HEK293 (cell line): ENCODE results near the gene NKX1-1.

Experiments used
- CTCF ChIA-PET: fragments of 350-600 bp; formaldehyde crosslinking; extraction: SDS; loops from one replicate; lab custom pipeline; 2021; ENCODE audit warnings: antibody characterized with exemption; lab: Yijun Ruan, JAX
- POLR2A ChIA-PET: fragments of 300-600 bp; formaldehyde crosslinking; extraction: SDS; loops from one replicate; lab custom pipeline; 2020; ENCODE audit warnings: antibody characterized with exemption, inconsistent platforms; lab: Yijun Ruan, JAX
- H3K27ac ChIP-seq: fragments of 200-500 bp; sonication (Bioruptor generic); 2 replicates; pipeline ENCODE4 v1.5.1; 2014; ENCODE audit warnings: low read depth, low read length, control low read depth, inconsistent platforms; ENCODE audit errors: extremely low read depth
- H3K36me3 ChIP-seq, 2 experiments: fragments of 200-500 bp in 1 of 2; sonication (Bioruptor generic) in 1 of 2; 1 replicate in 1 of 2; 2 replicates in 1 of 2; pipeline ENCODE4 v1.5.1; 2014 to 2017; ENCODE audit warnings: inconsistent platforms in 2 of 2, low read length in 2 of 2; ENCODE audit not compliant: control insufficient read depth in 2 of 2, insufficient read depth in 1 of 2
- H3K4me1 ChIP-seq: fragments of 200-500 bp; sonication (Bioruptor generic); 2 replicates; pipeline ENCODE4 v1.5.1; 2014; ENCODE audit warnings: mild to moderate bottlenecking, low read length, inconsistent platforms; ENCODE audit not compliant: control insufficient read depth, insufficient read depth
- H3K4me3 ChIP-seq: 2 replicates; pipeline ENCODE4 v1.5.1; 2011; ENCODE audit warnings: low read depth, mild to moderate bottlenecking, control low read depth, low read length, moderate library complexity
- H3K9me3 ChIP-seq: fragments of 200-500 bp; sonication (Bioruptor generic); 2 replicates; pipeline ENCODE4 v1.5.1; 2014; ENCODE audit warnings: low read depth, low read length, inconsistent platforms; ENCODE audit not compliant: control insufficient read depth, insufficient read depth
- EGR2 ChIP-seq: fragments of 450-650 bp; formaldehyde crosslinking; IDR thresholded peaks from 2 replicates; pipeline ENCODE4 v1.5.1; 2016; ENCODE audit warnings: low read depth, missing biosample characterization, missing genetic modification characterization
- OSR2 ChIP-seq: fragments of 450-650 bp; formaldehyde crosslinking; IDR thresholded peaks from 2 replicates; pipeline ENCODE4 v1.5.1; 2016; ENCODE audit warnings: missing biosample characterization, missing genetic modification characterization
- PBX3 ChIP-seq: sonication (generic); formaldehyde crosslinking; IDR thresholded peaks from 2 replicates; pipeline ENCODE4 v1.8.1; 2022; ENCODE audit warnings: mild to moderate bottlenecking, moderate library complexity, missing genetic modification reagents
- PRDM4 ChIP-seq: fragments of 450-650 bp; formaldehyde crosslinking; IDR thresholded peaks from 2 replicates; pipeline ENCODE4 v1.5.1; 2017; ENCODE audit warnings: missing biosample characterization, missing genetic modification characterization
- RBAK ChIP-seq: fragments of 450-650 bp; formaldehyde crosslinking; IDR thresholded peaks from 2 replicates; pipeline ENCODE4 v1.5.1; 2016; ENCODE audit warnings: missing biosample characterization, missing genetic modification characterization
- REPIN1 ChIP-seq: fragments of 450-650 bp; formaldehyde crosslinking; IDR thresholded peaks from 2 replicates; pipeline ENCODE4 v1.5.1; 2017; ENCODE audit warnings: missing biosample characterization, missing genetic modification characterization, low read depth
- SETDB1 ChIP-seq: IDR thresholded peaks from one replicate; pipeline ENCODE4 v1.6.1; 2017; ENCODE audit warnings: mild to moderate bottlenecking, low read length, moderate library complexity, mixed read lengths; ENCODE audit not compliant: insufficient read length
- ZNF18 ChIP-seq: fragments of 450-650 bp; formaldehyde crosslinking; IDR thresholded peaks from 2 replicates; pipeline ENCODE4 v1.5.1; 2016; ENCODE audit warnings: missing biosample characterization, missing genetic modification characterization
- ZNF211 ChIP-seq: fragments of 450-650 bp; formaldehyde crosslinking; IDR thresholded peaks from 2 replicates; pipeline ENCODE4 v1.5.1; 2016; ENCODE audit warnings: low read depth, missing biosample characterization, missing genetic modification characterization
- ZNF335 ChIP-seq: fragments of 450-650 bp; formaldehyde crosslinking; conservative IDR thresholded peaks from 2 replicates; pipeline ENCODE4 v1.5.1; 2016; ENCODE audit warnings: missing biosample characterization, missing genetic modification characterization
- ZNF391 ChIP-seq: fragments of 450-650 bp; formaldehyde crosslinking; IDR thresholded peaks from 2 replicates; pipeline ENCODE4 v1.5.1; 2016; ENCODE audit warnings: low read depth, missing biosample characterization, missing genetic modification characterization, borderline replicate concordance
- ZNF449 ChIP-seq: fragments of 450-650 bp; formaldehyde crosslinking; IDR thresholded peaks from 2 replicates; pipeline ENCODE4 v1.5.1; 2017; ENCODE audit warnings: missing biosample characterization, mild to moderate bottlenecking, missing genetic modification characterization, moderate library complexity
- ZNF600 ChIP-seq: fragments of 450-650 bp; formaldehyde crosslinking; IDR thresholded peaks from 2 replicates; pipeline ENCODE4 v1.5.1; 2016; ENCODE audit warnings: missing biosample characterization, missing genetic modification characterization
- ZNF777 ChIP-seq: fragments of 450-650 bp; formaldehyde crosslinking; IDR thresholded peaks from 2 replicates; pipeline ENCODE4 v1.5.1; 2017; ENCODE audit warnings: missing biosample characterization, missing genetic modification characterization, borderline replicate concordance

Gene NKX1-1

GRCh38 chr4:1380368-1381151 lies 25.7 kb downstream of the NKX1-1 start:
- Histone ChIP-seq H3K4me3 (no peak overlapping the region), H3K27ac (no peak overlapping the region), H3K4me1 (no peaks in the 10 kb centered on the region), H3K36me3 (peaks cover 0 to 24% of the 10 kb centered on the region in 2 experiments; a peak in 1 of 3 replicates), H3K9me3 (no peaks in the 10 kb centered on the region)
- POLR2A ChIA-PET: no interaction called here
- TF ChIP-seq ZNF211 (tag by site-specific recombination): no peak
- TF ChIP-seq ZNF18 (tag by site-specific recombination): no peak
- TF ChIP-seq ZNF391 (tag by site-specific recombination): no peak
- no peak for TF ChIP-seq REPIN1 (tag by site-specific recombination)
- TF ChIP-seq ZNF449 (tag by site-specific recombination): no peak
- TF ChIP-seq PRDM4 (tag by site-specific recombination): no peak
- no peak for TF ChIP-seq ZNF600 (tag by site-specific recombination)
- no peak for TF ChIP-seq PBX3
- no peak for TF ChIP-seq ZNF335 (tag by site-specific recombination)
- TF ChIP-seq OSR2 (tag by site-specific recombination): no peak
- no peak for TF ChIP-seq EGR2 (tag by site-specific recombination)
- no peak for TF ChIP-seq RBAK (tag by site-specific recombination)
- CTCF ChIA-PET: no interaction called here

GRCh38 chr4:1379801-1380331 lies 26.4 kb downstream of the NKX1-1 start:
- H3K4me1 ChIP-seq: no peaks in the 10 kb centered on the region
- H3K36me3 ChIP-seq: peaks cover 0 to 26% of the 10 kb centered on the region in 2 experiments; a peak in 1 of 3 replicates
- CTCF ChIA-PET: no interaction called here
- H3K4me3 ChIP-seq: no peak overlapping the region
- no peak overlapping the region for H3K27ac ChIP-seq
- POLR2A ChIA-PET: no interaction called here
- H3K9me3 ChIP-seq: no peaks in the 10 kb centered on the region
- TF ChIP-seq ZNF777 (tag by site-specific recombination) (no peak), SETDB1 (no peak)
